Stimulated activated CD4-positive, alpha-beta T cell treated with anti-CD3 and anti-CD28 coated beads, TNF-alpha, amount 100 ng/mL, for 4 hours (primary cell): ENCODE measurements around the gene ATG4A.

ENCODE experiments used
- DNase-seq, 3 experiments: peaks; one replicate each; pipeline ENCODE4 v3.0.0-alpha.2; 2020; ENCODE audit warnings: low read depth in 3 of 3

ATG4A gene, protein sequence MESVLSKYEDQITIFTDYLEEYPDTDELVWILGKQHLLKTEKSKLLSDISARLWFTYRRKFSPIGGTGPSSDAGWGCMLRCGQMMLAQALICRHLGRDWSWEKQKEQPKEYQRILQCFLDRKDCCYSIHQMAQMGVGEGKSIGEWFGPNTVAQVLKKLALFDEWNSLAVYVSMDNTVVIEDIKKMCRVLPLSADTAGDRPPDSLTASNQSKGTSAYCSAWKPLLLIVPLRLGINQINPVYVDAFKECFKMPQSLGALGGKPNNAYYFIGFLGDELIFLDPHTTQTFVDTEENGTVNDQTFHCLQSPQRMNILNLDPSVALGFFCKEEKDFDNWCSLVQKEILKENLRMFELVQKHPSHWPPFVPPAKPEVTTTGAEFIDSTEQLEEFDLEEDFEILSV

DNA sequence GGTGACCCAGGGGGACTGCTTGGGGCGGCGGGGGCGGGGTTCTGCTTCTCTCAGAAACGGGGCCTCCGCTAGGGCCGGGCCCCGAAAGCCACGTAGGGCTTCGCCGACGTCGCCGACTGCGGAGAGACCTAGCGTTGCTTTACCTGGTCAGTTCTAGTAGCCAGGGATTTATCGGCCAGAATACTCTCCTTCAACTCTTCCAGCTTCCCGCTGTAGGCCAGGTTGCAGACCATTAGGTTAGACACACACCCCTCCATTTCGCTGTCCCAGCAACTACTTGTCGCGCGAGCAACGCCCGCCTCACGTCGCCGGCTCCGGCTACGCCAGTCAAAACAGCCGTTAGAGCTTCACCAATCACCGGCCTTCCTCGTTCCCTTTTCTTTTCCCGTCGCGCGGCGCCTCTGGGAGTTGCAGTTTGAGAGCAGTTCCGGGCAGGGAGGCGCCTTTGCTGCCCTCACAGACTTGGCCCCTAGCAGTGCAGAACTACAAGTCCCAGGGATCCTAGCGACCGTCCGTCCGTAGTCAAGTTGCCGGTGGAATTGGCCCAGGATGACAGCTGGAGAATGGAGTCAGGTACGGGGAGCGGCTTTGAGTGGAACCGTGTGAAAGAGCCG is at the start of gene ATG4A, which contains the start of gene PSMD10:
Gene ATG4A (plus strand): TSS at position 515 of the 614 bp plus-strand sequence. CDS start 49 bp downstream, at position 564.
Gene PSMD10 (minus strand): TSS at position 279 of the 614 bp plus-strand sequence. CDS start 22 bp downstream, at position 257.
- peak; percentile 66 to 79 (median 73) for DNase-seq

DNA sequence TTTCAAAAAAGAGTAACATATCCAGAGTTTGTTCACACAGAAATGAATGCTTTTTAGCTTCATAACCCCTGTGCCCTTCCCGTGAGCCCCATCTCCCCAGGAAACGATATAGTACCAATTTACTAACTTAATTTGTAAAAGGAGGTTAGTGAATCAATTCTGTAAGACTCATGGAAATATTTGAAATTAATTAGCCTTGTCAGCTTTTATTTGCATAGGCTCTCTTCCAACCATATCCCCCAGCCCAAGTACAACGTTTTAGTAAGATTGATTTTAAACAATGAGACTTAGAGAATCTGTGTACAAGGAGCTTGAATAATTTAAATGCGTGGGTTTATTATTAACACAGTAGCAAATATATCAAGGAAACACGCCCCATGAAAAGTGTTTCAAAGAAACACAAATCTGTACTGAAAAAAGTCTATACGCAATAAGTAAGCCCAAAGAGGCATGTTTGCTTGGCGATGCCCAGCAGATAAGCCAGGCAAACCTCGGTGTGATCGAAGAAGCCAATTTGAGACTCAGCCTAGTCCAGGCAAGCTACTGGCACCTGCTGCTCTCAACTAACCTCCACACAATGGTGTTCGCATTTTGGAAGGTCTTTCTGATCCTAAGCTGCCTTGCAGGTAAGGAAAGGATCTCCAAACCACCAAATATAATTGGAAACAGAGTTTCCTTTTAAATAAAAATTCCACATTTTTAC is 46.9 kb upstream of the ATG4A start, which contains the start of gene VSIG1:
Gene VSIG1 (plus strand): TSS at position 512 of the 703 bp plus-strand sequence. CDS start 66 bp downstream, at position 578.
- no peak for DNase-seq

DNA sequence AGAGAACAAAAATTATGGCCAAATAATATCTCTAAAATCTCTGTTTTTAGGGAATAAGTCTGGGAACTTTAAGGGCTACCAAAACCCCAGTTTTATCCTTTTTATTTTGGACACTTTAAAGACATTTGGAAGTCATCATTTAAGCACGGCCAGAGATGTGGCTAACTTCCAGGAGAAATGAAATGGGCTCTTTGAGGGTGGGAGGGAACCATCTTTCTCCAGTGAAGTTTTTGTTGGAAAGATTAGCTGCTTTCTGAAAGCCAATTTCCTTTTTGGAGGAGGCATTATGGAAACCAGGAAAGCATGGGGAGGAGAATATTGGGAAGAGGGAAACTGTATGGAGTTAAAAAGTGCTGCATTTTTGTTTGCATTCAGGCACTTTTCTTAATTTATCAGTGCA is 41.9 kb upstream of the ATG4A start:
- DNase-seq = no peak

DNA sequence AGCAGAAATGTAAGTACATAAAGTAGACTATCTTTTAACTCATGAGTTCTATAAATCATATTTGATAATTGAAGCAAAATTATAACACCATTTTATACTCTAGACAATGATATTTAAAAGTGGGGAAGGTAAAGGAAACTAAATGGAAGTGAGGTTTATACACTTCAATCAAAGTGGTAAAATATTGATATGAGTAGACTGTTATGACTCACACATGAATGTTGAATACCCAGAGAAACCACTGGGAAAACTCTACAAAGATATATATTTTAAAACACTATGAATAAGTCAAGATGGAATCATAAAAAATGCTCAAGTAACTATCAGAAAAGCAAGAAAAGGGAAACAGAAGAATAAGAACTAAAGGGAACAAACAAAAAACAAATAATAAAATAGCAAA is 38.4 kb upstream of the ATG4A start:
- no peak for DNase-seq

DNA sequence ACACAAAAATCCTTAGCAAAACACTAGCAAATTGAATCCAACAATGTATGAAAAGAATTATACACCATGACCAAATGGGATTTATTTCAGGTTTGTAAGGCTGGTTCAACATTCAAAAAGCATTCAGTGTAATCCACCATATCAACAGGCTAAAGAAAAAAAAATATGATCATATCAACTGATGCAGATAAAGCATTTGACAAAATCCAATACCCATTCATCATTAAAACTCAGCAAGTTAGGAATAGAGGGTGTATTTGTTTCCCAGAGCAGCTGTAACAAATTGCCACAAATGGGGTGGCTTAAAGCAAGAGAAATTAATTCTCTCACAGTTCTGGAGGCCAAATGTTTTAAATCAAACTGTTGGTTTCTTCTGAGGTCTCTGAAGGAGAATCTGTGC is 36.0 kb upstream of the ATG4A start:
- DNase-seq = no peak

DNA sequence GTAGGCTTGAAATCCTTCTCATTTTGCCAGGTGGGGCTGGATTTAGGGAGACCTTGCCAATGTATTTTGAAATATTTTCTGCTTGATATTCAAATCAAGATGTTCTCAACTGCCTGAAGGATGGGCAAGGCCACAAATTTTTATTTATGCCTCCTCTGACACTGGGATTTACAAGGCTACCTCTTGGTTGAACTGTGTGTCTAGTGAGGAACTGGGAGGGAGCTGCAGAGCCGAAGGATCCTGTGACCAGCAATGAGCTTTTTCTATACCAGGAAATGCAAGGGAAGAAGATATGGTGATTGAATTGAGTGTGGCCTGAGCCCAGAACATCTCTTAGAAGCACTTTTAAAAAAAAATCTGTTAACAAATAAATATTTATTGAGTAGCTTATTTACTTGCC is 31.8 kb upstream of the ATG4A start:
- DNase-seq = no peak

DNA sequence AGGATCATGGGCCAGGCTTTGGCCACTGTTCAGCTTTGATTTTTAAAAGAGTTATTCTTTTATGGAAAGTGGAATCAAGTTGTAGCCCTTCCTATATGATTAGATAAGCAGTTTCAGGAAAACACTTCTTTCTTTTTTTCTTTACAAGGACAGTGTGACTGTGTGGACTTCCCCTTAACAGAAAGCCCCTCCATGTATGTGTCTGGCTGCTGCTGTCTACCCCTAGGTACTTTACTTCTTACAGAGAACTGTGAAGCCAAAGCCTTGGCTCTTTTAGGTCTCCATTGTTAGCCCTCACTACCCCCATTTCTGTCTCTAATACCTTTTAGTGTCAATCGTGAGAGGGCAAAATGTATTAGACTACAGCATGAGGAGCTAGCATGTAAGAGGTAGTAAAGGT is 27.6 kb upstream of the ATG4A start:
- DNase-seq = no peak

DNA sequence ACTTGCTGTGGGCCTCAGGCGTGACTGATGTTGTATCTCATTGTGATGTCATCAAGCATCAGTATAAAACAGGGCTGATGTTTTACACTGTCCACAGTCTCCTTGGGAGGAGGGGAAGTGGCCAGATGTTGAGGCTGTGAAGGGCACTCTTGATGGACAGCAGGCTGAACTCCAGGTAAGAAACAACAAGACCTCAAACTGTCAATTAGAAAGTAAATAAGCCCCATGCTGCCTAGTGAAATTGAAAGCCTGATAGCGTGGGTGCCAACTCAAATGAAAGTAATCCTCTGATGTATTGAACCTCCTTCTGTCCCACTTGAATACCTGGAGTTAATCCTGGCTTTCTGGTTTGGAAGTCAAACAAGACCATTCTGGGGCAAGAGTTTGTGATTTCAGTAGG is 27.0 kb upstream of the ATG4A start:
- no peak for DNase-seq

DNA sequence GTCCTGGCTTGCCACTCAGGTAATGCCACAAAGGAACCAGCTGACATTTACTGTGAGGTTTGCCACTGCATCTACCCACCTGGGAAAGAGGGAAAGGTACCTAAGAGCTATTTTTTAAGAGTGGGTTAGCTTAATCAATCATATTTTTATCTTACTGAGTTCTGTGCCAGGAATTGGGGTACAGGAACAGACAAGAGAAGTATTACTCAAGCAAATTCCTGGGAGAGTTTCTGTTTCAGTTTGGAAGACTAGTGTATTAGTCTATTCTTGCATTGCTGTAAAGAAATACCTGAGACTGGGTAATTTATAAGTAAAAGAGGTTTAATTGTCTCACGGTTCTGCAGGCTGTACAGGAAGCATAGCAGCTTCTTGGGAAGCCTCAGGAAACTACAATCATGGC is 23.5 kb upstream of the ATG4A start:
- DNase-seq = no peak

DNA sequence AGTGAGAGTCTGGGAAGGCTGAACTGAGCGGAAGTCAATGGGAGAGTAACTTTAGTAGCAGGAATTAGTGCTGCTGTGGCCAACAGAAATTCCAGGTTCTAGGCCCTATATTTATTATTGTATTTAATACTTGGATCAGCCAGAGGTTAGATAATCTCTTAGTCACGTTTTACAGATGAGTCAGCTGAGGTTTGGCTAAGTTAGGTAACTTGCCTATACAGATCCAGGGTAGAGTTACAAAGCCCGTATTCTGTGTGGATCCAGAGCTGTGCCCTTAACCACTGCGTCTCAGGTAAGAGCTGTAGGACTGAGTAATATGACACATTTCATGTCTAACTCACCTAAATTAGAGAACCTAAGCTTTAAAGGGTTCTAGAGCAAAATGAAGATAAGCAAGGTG is 20.7 kb upstream of the ATG4A start:
- no peak for DNase-seq

DNA sequence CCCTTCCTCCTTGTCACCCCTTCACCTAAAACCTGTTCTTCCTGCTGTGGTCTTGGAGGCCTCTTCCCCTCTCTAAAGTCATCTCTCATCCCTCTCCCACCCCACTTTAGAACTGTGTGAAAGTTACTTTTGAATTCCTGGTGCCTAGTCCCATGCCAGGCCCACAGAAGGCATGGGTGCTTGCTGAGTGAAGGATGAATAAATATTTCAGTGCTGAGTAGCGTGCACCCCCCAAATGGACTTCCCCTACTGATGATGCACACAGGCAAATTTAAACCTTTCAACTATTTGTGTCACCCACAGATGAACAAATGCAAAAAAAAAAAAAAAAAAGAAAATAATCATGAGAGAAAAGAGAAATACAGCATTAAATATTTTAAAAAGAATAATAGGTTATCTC is 20.0 kb upstream of the ATG4A start:
- DNase-seq = no peak

DNA sequence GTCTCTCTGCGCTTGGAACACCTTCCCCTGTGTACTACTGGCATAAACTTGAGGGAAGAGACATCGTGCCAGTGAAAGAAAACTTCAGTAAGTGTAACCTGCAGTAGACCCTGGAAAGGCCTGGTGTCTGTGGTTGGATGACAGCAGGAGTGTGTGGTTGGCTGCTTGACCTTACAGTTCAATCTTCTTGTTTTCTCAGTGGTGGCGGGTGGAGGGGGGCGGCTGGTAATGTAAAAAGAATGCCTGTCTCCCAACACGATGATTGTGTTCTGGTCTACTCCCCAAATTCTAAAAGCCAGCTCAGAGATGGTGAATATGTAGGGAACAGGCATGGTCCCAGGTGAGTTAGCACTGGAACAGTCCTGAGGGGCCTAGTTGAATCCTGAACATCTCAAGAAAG is 18.8 kb upstream of the ATG4A start:
- no peak for DNase-seq

DNA sequence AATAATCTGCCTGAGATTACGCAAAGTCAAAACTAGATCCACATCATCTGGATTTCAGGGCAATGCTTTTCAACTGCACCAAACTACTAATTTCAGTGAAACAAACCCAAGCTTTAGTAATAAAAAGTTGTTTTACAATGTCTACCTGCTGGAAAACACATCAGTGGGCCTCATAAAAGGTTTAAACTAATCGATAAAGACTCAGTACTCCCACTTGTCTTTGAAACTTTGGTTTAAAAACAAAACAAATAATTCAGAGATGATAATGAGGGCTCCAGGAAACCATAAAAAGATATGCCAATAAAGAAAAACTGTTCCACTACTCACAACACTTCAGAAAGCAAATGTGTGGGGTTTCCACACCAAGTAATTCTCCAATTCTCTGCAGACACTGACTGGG is 10.5 kb upstream of the ATG4A start:
- no peak for DNase-seq

DNA sequence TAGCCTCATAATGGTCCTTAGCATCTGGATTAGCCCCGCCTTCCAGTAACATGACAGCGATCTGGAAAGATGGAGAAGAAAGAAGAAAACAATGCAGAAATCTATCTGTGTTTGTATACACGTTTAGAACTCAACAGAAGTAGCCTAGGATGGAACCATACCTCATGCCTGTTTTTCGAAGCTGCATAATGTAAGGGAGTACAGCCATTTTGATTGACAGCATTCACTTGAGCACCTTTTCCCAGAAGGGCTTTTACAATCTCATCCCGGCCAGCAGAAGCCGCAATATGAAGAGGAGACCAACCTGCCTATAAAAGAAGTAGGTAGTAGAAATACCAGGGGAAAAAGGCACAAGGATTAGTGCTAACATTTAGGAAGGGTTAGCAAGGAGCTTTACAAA is 3.8 kb upstream of the ATG4A start:
- no peak for DNase-seq

DNA sequence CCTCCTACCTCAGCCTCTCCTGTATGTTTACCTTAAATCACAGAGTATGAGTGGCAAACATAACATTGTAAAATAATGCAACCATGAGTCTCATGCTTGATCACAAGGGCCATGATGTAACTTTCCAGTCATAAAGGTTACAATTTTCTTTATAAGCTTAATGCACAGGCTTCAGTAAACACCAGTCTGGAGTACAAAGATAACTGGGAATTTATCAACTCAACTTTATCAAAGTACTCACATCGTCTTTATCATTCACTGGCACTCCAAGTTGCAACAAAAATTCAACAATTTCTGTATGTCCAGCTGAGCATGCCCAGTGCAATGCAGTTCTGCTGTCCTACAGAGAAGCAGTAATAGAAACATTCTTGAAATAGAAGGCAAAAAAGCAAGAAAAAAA is 3.1 kb upstream of the ATG4A start:
- no peak for DNase-seq

DNA sequence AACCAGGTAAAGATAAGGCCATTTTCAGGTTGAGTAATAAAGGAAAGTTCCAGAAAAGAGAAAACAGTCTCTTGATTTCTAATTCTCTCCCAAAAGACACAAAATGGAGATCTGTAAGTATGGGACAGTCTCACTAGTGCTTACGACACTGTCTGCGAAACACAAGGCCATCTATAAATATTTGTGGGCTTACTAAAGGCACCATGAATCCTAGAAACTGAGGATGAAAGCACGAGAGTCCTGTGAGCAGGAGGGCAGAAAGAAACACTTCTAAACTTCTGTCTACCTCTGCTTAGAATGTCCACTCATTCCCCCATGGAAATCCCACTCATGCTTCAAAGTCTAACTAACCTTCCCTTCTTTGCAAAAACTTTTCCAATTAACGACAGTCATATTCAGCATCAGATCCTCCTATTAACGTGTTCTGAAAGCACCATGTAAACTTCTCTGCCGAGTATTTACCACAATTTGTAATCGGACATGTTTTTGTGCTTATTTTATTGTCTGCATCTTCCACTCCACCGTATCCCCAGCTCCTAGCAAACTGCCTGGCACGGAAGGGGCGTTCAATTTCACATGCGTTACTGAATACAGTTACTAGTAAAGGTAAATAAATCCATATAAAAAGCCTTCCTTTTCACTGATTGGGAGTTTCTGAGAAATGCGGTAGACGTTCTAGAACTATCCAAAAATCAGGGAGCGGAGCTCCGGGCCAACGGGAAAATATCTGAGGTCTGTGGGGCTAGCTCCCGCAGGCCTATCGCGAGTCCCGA is 901 bp upstream of the ATG4A start:
- DNase-seq = no peak

DNA sequence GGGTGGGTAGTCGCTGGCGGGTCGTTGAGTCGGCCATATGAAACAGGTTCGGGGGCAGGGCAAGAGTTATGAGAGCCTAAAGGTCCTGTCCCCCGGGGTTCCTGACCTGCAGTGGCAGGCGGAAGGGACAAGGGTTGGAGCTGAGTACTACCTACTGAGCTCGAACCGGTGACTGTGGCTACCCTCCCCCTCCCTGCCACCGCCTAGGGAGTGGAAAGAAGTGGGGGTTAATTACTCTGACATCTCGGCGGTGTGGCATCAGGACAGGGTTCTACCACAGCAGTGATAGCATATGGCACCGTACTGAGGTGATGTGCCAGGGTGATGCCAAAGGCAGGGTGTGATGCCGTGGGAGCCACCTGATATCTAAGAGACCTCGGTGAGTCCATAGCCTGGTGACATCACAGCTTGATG is 307 bp downstream of the ATG4A start:
- no peak for DNase-seq

DNA sequence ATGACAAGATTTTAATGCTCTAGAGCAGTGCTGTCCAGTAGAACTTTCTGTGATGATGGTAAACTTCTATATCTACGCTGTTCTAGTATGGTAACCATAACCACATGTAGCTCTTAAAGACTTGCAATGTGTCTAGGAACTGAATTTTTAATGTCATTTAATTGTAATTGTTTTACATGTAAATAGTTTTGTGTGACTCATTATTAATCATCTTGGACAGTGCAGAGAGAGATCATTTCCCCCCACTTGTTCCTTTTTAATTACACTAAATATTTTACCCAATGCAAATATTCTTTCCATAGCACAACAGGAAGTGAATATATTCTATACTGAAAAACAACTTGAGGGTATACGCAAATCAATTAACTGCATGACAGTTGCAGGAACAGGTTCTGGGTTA is 5.8 kb downstream of the ATG4A start:
- no peak for DNase-seq

DNA sequence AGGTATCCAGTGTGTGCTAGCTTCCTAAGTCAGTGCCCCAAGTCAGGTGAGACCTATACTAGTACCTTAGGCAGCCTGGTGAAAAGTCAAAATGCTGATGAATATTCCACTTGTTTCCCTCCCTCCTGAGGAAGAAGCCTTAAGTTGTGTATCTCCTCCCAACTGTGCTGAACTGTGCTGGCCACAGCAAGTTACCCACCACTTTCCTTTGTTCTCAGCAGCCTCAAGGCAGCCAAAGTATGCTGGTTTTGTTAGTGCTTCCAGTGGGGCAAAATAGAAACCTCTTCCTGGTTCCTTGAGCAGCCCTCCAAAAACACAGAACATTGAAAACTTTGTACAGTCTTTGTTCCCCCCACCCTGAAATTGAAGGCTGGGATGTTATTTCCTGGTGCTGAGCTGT is 13.9 kb downstream of the ATG4A start:
- no peak for DNase-seq

DNA sequence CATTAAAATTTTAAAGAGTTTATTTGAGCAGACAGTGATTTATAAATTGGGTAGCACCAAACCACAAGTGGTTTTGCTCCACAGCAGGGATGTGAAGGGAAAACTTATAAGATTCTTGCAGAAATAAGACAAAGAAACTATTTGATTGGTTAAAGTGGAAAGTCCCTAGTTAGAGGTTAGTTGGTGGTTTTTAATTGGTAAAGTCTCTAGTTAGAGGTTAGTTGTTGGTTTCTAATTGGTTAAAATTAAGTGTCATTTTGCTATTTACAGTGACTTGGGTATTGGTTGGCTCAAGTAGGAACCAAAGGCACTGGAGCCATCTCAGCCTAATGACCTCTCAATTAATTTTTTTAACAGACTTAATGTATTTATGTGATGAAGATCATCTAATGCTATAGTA is 23.0 kb downstream of the ATG4A start:
- DNase-seq = no peak

DNA sequence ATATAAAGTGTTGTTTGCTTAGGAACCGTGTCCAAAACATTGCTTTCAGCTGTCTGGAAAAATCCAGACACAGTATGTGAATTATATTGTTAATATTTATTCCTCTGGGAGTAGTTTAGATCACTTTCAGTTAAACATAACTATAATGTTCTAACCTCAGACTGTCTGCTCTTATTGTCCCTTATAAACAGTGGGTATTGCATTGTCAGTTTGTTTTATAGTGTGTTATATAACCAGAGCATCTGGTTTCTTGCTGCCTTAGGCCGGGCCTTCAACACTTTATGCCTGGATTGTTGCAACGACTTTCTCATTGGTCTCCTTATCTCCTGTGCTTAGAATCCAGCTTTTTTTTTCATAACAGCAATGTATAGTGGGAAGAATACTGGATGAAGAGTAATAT is 26.4 kb downstream of the ATG4A start:
- no peak for DNase-seq

DNA sequence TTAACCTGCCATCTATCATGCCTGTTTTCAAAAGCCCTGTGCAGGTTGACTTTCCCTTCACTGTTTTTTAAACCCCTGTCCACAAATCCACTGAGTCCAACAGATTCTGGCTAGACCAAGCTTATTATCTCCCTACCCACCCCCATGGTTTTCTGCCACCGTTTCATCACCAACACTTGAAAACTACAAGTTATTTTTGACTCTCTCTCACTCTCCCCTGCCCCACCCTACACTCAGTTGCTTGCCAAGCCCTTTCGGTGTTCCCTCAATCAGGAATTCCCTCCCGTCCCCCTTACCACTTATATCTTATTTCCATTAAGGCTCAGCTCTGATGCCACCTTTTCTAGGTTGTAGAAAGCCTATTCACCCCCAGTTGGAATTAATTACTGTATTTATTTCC is 29.7 kb downstream of the ATG4A start:
- no peak for DNase-seq
